Esophagus squamous epithelium (tissue), 5 donors: Measurements from ENCODE around the gene NR2E1. TPM values are rescaled to one million over a fixed set of nuclear protein-coding genes. Genes with fewer than 3 reads are reported as not detected.

Source experiments
- DNase-seq: peaks from one replicate; lab custom pipeline; 2025; lab: John Stamatoyannopoulos, UW
- H3K27ac ChIP-seq, 4 donors: fragments of 200-600 bp; sonication (generic); one replicate each; pipeline ENCODE4 v1.5.1; 2016 to 2019; ENCODE audit warnings: mild to moderate bottlenecking in 1 of 4
- H3K27me3 ChIP-seq, 4 donors: fragments of 200-600 bp; sonication (generic); 1 replicate in 3 of 4; 2 replicates in 1 of 4; pipeline versions ENCODE4 v1.5.1 to v1.6.0; 2017 to 2021; ENCODE audit warnings: antibody characterized with exemption in 1 of 4
- H3K36me3 ChIP-seq, 3 donors: fragments of 200-600 bp; sonication (generic); one replicate each; pipeline ENCODE4 v1.5.1; 2016 to 2019
- H3K4me1 ChIP-seq, 3 donors: fragments of 200-600 bp; sonication (generic); one replicate each; pipeline ENCODE4 v1.5.1; 2017 to 2019
- H3K4me3 ChIP-seq, 4 donors: fragments of 200-600 bp; sonication (generic); 1 replicate in 3 of 4; 2 replicates in 1 of 4; pipeline ENCODE4 v1.5.1; 2016 to 2019; ENCODE audit warnings: mild to moderate bottlenecking in 2 of 4, moderate library complexity in 1 of 4
- H3K9me3 ChIP-seq, 3 donors: fragments of 200-600 bp; sonication (generic); one replicate each; pipeline ENCODE4 v1.5.1; 2016 to 2019
- CTCF ChIP-seq, 6 experiments: fragments of 450-650 bp in 4 of 6; fragments of 200-600 bp in 2 of 6; sonication (generic) in 2 of 6; IDR thresholded peaks; one replicate each; pipeline ENCODE4 v1.5.1; 2016 to 2019; ENCODE audit warnings: antibody characterized with exemption in 6 of 6, mild to moderate bottlenecking in 4 of 6, moderate library complexity in 4 of 6
- POLR2A ChIP-seq, 4 donors: fragments of 450-650 bp; IDR thresholded peaks; one replicate each; pipeline ENCODE4 v1.6.1; 2017; ENCODE audit warnings: antibody characterized with exemption in 4 of 4, mild to moderate bottlenecking in 4 of 4, moderate library complexity in 3 of 4
- WGBS, 2 donors: methylation state at CpG; one replicate each; pipeline ENCODE4 v1.1.5; 2018; 5-methylcytosine and 5-hydroxymethylcytosine counted together
- intact Hi-C: fragments of 100-400 bp; cut with DNase I; formaldehyde crosslinking; loops from one replicate; pipeline ENCODE4 v1.15.0; 2022
- total RNA-seq, 4 donors: library from RNA; depleted of rRNA; stranded (reverse); fragments of >200 nt; gene quantifications; one replicate each; pipeline ENCODE4 v1.1.0, GENCODE V29; 2016
- donor health status: DM: yes; HTN: yes; CAD: no.

NR2E1 gene
- total RNA-seq, 4 donors from 2014 or later, result not detected

GRCh38 chr6:108187519-108187918 is 21.7 kb downstream of the NR2E1 start:
- Histone ChIP-seq H3K27me3 (peaks cover 0 to 44% (median 0%) of the 10 kb centered on the region in 4 donors), H3K36me3 (no peaks in the 10 kb centered on the region), H3K4me1 (no peaks in the 10 kb centered on the region), H3K9me3 (no peaks in the 10 kb centered on the region), H3K27ac (no peak overlapping the region), H3K4me3 (no peak overlapping the region)
- DNase-seq, result no peak
- WGBS, 2 donors, result 82 to 86% methylated on average over 7 to 9 of the region's 9 CpGs
- intact Hi-C loops, result no loop called here
- TF ChIP-seq CTCF (IDR thresholded peaks at IDR 0.05) (no peak), POLR2A (IDR thresholded peaks at IDR 0.05) (no peak)

DNA sequence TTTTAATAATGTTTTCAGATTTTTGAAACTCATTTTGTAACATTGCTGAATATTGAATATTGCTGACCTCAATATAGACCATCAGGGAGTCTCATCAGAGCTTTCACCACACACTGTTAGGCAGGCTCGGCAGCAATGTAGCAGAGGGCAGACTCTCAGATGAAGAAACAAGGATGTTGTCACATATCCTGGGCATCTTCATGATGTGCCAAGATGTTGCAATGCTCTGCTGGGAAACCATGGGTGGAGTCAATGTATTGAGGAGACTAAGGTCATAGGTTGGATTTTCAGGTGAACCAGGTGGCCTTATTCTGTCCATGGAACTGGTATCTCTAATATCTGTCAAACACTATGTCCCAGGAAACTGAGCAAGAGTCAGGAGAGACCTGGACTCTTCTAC is 27.3 kb downstream of the NR2E1 start:
- Histone ChIP-seq H3K27ac (no peak overlapping the region), H3K9me3 (no peaks in the 10 kb centered on the region), H3K27me3 (peaks cover 0 to 42% (median 0%) of the 10 kb centered on the region in 4 donors), H3K4me3 (no peak overlapping the region), H3K36me3 (no peaks in the 10 kb centered on the region), H3K4me1 (no peaks in the 10 kb centered on the region)
- WGBS, 2 donors, result 40 to 67% methylated on average over 1 of the region's 1 CpG
- no peak for DNase-seq
- no peak for TF ChIP-seq CTCF (IDR thresholded peaks at IDR 0.05)
- no peak for TF ChIP-seq POLR2A (IDR thresholded peaks at IDR 0.05)
- intact Hi-C loops, result no loop called here

- 90 to 100% methylated on average over 1 of the region's 1 CpG for WGBS, 2 donors
- no peak for TF ChIP-seq POLR2A (IDR thresholded peaks at IDR 0.05)
- no peak for TF ChIP-seq CTCF (IDR thresholded peaks at IDR 0.05)
- intact Hi-C loops, result no loop called here
- Histone ChIP-seq H3K36me3 (no peaks in the 10 kb centered on the region), H3K4me3 (no peak overlapping the region), H3K27me3 (peaks cover 0 to 39% (median 0%) of the 10 kb centered on the region in 4 donors), H3K27ac (no peak overlapping the region), H3K4me1 (no peaks in the 10 kb centered on the region), H3K9me3 (no peaks in the 10 kb centered on the region)
- no peak for DNase-seq
Observed at GRCh38 chr6:108193835-108194234, 28.0 kb downstream of the NR2E1 start.

- TF ChIP-seq CTCF (IDR thresholded peaks at IDR 0.05) (no peak), POLR2A (IDR thresholded peaks at IDR 0.05) (no peak)
- DNase-seq, result no peak
- Histone ChIP-seq H3K4me3 (no peak overlapping the region), H3K27ac (no peak overlapping the region), H3K4me1 (no peaks in the 10 kb centered on the region), H3K27me3 (peaks cover 0 to 35% (median 0%) of the 10 kb centered on the region in 4 donors), H3K9me3 (no peaks in the 10 kb centered on the region), H3K36me3 (no peaks in the 10 kb centered on the region)
- WGBS, 2 donors, result 82 to 85% methylated on average over 8 of the region's 8 CpGs
- intact Hi-C loops, result no loop called here
Observed at GRCh38 chr6:108194503-108194902, 28.7 kb downstream of the NR2E1 start.

DNA sequence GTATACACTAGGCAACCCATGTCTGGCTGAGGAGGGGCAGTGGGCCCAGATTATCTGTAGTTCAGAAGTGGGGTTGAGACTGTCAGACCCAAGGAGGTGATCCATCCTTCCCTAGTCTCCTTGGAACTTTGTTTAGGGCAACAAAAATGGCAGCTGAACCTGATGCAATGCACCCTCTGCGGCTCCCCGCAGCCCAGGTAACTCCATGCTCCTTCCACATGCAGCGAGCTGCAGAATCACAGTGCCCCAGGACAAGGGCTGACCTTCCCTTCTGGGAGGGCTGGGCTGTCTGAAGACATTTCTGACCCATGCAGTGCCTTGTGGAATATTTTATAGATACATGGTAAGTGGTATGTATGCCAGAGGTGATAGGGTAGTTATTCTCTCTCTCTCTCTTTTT is 29.4 kb downstream of the NR2E1 start:
- WGBS, 2 donors, result 89% methylated on average over 3 of the region's 3 CpGs; no CpG with 5 or more reads in 1 of the 2 donors
- intact Hi-C loops, result no loop called here

More for the DNA sequence above, 29.4 kb downstream of the NR2E1 start:
- no peak overlapping the region for H3K27ac ChIP-seq
- no peaks in the 10 kb centered on the region for H3K4me1 ChIP-seq
- H3K27me3 ChIP-seq, result peaks cover 0 to 33% (median 0%) of the 10 kb centered on the region in 4 donors
- no peaks in the 10 kb centered on the region for H3K36me3 ChIP-seq
- TF ChIP-seq CTCF (IDR thresholded peaks at IDR 0.05), result no peak
- no peak for TF ChIP-seq POLR2A (IDR thresholded peaks at IDR 0.05)
- DNase-seq, result no peak
- no peaks in the 10 kb centered on the region for H3K9me3 ChIP-seq
- no peak overlapping the region for H3K4me3 ChIP-seq
